HepG2 (cell line): ENCODE results near the gene DUT. TPM values are rescaled to one million over a fixed set of nuclear protein-coding genes. Genes with fewer than 3 reads are reported as not detected.

ENCODE experiments used
- ATAC-seq: fragments of 200-7000 bp; cut with Tn5 transposase; 3 replicates; pipeline ENCODE4 v1.9.1; 2020; ENCODE audit warnings: mild to moderate bottlenecking, moderate library complexity
- BruUV-seq: library from RNA; stranded (reverse); fragments of 400-500 nt; replicated peaks from 2 replicates; lab custom pipeline; 2021; lab: Mats Ljungman, UMichigan
- CTCF ChIA-PET: fragments of 300-600 bp; formaldehyde crosslinking; extraction: SDS; loops from one replicate; lab custom pipeline; 2021; ENCODE audit warnings: low total read pairs, inconsistent platforms, low intra/inter-chr PET ratio; lab: Yijun Ruan, JAX
- POLR2A ChIA-PET: fragments of 350-600 bp; sonication (Branson Sonifier 250); formaldehyde crosslinking; loops from one replicate; lab custom pipeline; 2020; ENCODE audit warnings: antibody characterized with exemption, inconsistent platforms; lab: Yijun Ruan, JAX
- DNase-seq: peaks from one replicate; pipeline ENCODE4 v3.0.0-alpha.2; 2015; ENCODE audit warnings: low spot score
- FAIRE-seq: peaks from 3 replicates; lab custom pipeline; 2011; peaks lifted over from hg19 to GRCh38; lab: Jason Lieb, UNC
- H2AFZ ChIP-seq: one replicate; pipeline ENCODE4 v1.6.1; 2011; ENCODE audit warnings: low read length, inconsistent platforms
- H3K27ac ChIP-seq: fragments of 300-600 bp; 3 replicates; pipeline ENCODE4 v1.8.0; 2011; ENCODE audit warnings: mixed run types, mild to moderate bottlenecking, mixed read lengths, low read length, inconsistent platforms; ENCODE audit not compliant: insufficient read depth; ENCODE audit errors: extremely low read length
- H3K27me3 ChIP-seq, 2 experiments: fragments of 200-600 bp in 1 of 2; 2 replicates in 1 of 2; 3 replicates in 1 of 2; pipeline versions ENCODE4 v1.6.0 to v1.8.0; 2011; ENCODE audit warnings: low read length in 2 of 2, mild to moderate bottlenecking in 2 of 2, moderate library complexity in 2 of 2, inconsistent platforms in 1 of 2; ENCODE audit not compliant: insufficient read depth in 2 of 2, control insufficient read depth in 1 of 2
- H3K36me3 ChIP-seq, 2 experiments: fragments of 200-600 bp in 1 of 2; replicated peaks in 1 of 2; 2 replicates in 1 of 2; 3 replicates in 1 of 2; pipeline versions ENCODE4 v1.5.1 to v1.8.0; 2011; ENCODE audit warnings: low read length in 2 of 2, inconsistent platforms in 1 of 2; ENCODE audit not compliant: insufficient read depth in 2 of 2, control insufficient read depth in 1 of 2
- H3K4me1 ChIP-seq: 2 replicates; pipeline ENCODE4 v1.5.1; 2012; ENCODE audit warnings: low read length, inconsistent platforms; ENCODE audit not compliant: insufficient read depth
- H3K4me2 ChIP-seq: 2 replicates; pipeline ENCODE4 v1.6.0; 2011; ENCODE audit warnings: low read depth, low read length, inconsistent platforms
- H3K4me3 ChIP-seq, 3 experiments: fragments of 200-600 bp in 1 of 3; sonication (generic), shearing (Covaris generic) in 1 of 3; replicated peaks in 1 of 3; 2 replicates each; pipeline ENCODE4 v1.5.1; 2011 to 2016; ENCODE audit warnings: low read length in 3 of 3, inconsistent platforms in 2 of 3, low read depth in 2 of 3, mild to moderate bottlenecking in 2 of 3, control low read depth in 1 of 3, mixed read lengths in 1 of 3; ENCODE audit not compliant: insufficient read depth in 1 of 3
- H3K79me2 ChIP-seq: one replicate; pipeline ENCODE4 v1.6.1; 2011; ENCODE audit warnings: low read length, inconsistent platforms; ENCODE audit not compliant: insufficient read depth
- H3K9ac ChIP-seq: 2 replicates; pipeline ENCODE4 v1.6.0; 2011; ENCODE audit warnings: mild to moderate bottlenecking, low read depth, low read length, inconsistent platforms; ENCODE audit not compliant: insufficient read depth
- H3K9me3 ChIP-seq: 2 replicates; pipeline ENCODE4 v1.5.1; 2012; ENCODE audit warnings: mild to moderate bottlenecking, low read length
- H4K20me1 ChIP-seq: 2 replicates; pipeline ENCODE4 v1.6.0; 2011; ENCODE audit warnings: inconsistent platforms, mild to moderate bottlenecking, low read length, moderate library complexity; ENCODE audit not compliant: insufficient read depth
- E2F5 ChIP-seq: sonication (generic); formaldehyde crosslinking; conservative IDR thresholded peaks from 2 replicates; pipeline ENCODE4 v1.4.0; 2020; ENCODE audit warnings: missing genetic modification reagents
- ERF ChIP-seq: IDR thresholded peaks from 2 replicates; pipeline ENCODE4 v1.6.1; 2018; ENCODE audit warnings: missing biosample characterization, missing genetic modification reagents
- FLYWCH1 ChIP-seq: sonication (generic); formaldehyde crosslinking; IDR thresholded peaks from 2 replicates; pipeline ENCODE4 v1.8.1; 2023; ENCODE audit warnings: mild to moderate bottlenecking, missing genetic modification reagents
- NFIC ChIP-seq: IDR thresholded peaks from 2 replicates; pipeline ENCODE4 v1.6.1; 2012; ENCODE audit warnings: mild to moderate bottlenecking, low read length, inconsistent platforms
- NFYC ChIP-seq: IDR thresholded peaks from 2 replicates; pipeline ENCODE4 v1.6.1; 2016; ENCODE audit warnings: missing genetic modification reagents, missing compliant biosample characterization
- NR3C1 ChIP-seq: sonication (generic); formaldehyde crosslinking; IDR thresholded peaks from 2 replicates; pipeline ENCODE4 v1.4.0; 2020; ENCODE audit warnings: missing genetic modification reagents
- POLR2A ChIP-seq, 2 experiments: IDR thresholded peaks; 2 replicates each; pipeline ENCODE4 v1.6.1; 2011; ENCODE audit warnings: low read depth in 2 of 2, low read length in 2 of 2, mild to moderate bottlenecking in 1 of 2, moderate library complexity in 1 of 2; ENCODE audit not compliant: insufficient read depth in 1 of 2
- POLR2AphosphoS2 ChIP-seq: IDR thresholded peaks from 2 replicates; pipeline ENCODE4 v1.6.1; 2011; ENCODE audit warnings: low read depth, low read length, improper control_type of control experiment
- RFX3 ChIP-seq: IDR thresholded peaks from 2 replicates; pipeline ENCODE4 v1.6.1; 2016; ENCODE audit warnings: missing biosample characterization, missing genetic modification reagents
- ZBTB34 ChIP-seq: sonication (generic); formaldehyde crosslinking; IDR thresholded peaks from 2 replicates; pipeline ENCODE4 v1.8.0; 2022; ENCODE audit warnings: mild to moderate bottlenecking, missing genetic modification reagents
- WGBS: methylation state at CpG from one replicate; pipeline ENCODE4 v1.1.6; 2017; ENCODE audit warnings: low lambda C conversion rate; 5-methylcytosine and 5-hydroxymethylcytosine counted together
- in situ Hi-C: cut with HindIII; loops from 2 replicates; pipeline ENCODE4 v1.10.0; 2017; ENCODE audit warnings: low pct_unique_long_range_greater_than_20kb; ENCODE audit not compliant: extremely low pct_ligation_motif_present
- intact Hi-C: fragments of 100-400 bp; cut with micrococcal nuclease; formaldehyde crosslinking; loops from one replicate; pipeline ENCODE4 v1.10.0; 2022; ENCODE audit not compliant: unreplicated experiment
- polyA plus RNA-seq, 8 experiments: library from polyadenylated mRNA; depleted of rRNA in 3 of 8; stranded (reverse) in 7 of 8; unstranded in 1 of 8; fragments of >200 nt; fragmentation: Illumina TruSeq in 4 of 8; extraction: Trizol in 4 of 8; gene quantifications; 2 replicates each; pipeline versions ENCODE4 v1.2.1 to v1.2.3, GENCODE V29; 2011 to 2016; ENCODE audit warnings: low read depth in 4 of 8, missing spikeins in 1 of 8, mixed read lengths in 1 of 8; ENCODE audit not compliant: insufficient read depth in 1 of 8
- total RNA-seq, 5 experiments: library from RNA; depleted of rRNA; stranded (reverse); fragments of >200 nt; fragmentation: Illumina TruSeq; extraction: Trizol; gene quantifications; 2 replicates each; pipeline ENCODE4 v1.2.3, GENCODE V29; 2016; ENCODE audit warnings: low read depth in 1 of 5

DUT gene
- total and polyA plus RNA-seq, 2 of the 13 experiments (the other 11 are each of a cell fraction or from before 2014, with no cell fraction given), result 36.7 to 131 TPM

- no peak overlapping the region for H3K27ac ChIP-seq
- no peak overlapping the region for H2AFZ ChIP-seq
- BruUV-seq, result no TSS peak
- H3K9me3 ChIP-seq, result no peaks in the 10 kb centered on the region
- FAIRE-seq (no peak), ATAC-seq (no peak), DNase-seq (no peak)
- ChIA-PET CTCF (no interaction called here), POLR2A (no interaction called here)
- no peak overlapping the region for H3K4me3 ChIP-seq
- intact Hi-C loops (no loop called here), in situ Hi-C loops (no loop called here)
- H3K4me1 ChIP-seq, result no peaks in the 10 kb centered on the region
- H4K20me1 ChIP-seq, result no peaks in the 10 kb centered on the region
- no peaks in the 10 kb centered on the region for H3K36me3 ChIP-seq
- WGBS, result 3% methylated on average over 2 of the region's 2 CpGs
- TF ChIP-seq RFX3 (CRISPR knock-in tag) (no peak), ERF (CRISPR knock-in tag) (no peak), POLR2A (IDR thresholded peaks at IDR 0.05; ENCODE audit: insufficient read depth in 1 of 2, low read depth in 2 of 2, low read length in 2 of 2) (no peak), E2F5 (CRISPR knock-in tag) (no peak), NR3C1 (no peak), ZBTB34 (CRISPR knock-in tag) (no peak), NFIC (no peak), FLYWCH1 (CRISPR knock-in tag) (no peak), POLR2AphosphoS2 (no peak), NFYC (CRISPR knock-in tag) (no peak)
- H3K79me2 ChIP-seq, result no peaks in the 10 kb centered on the region
- H3K4me2 ChIP-seq, result no peak overlapping the region
- no peaks in the 10 kb centered on the region; a peak in 1 of 5 replicates for H3K27me3 ChIP-seq
- no peak overlapping the region for H3K9ac ChIP-seq
These were observed 51.8 kb downstream of the DUT start for GRCh38 chr15:48383031-48383430.
